ENCODE data around the gene ZNF431. TPM values are rescaled to one million over a fixed set of nuclear protein-coding genes. Genes with fewer than 3 reads are reported as not detected.
"Not testable (repeated sequence)": the region's sequence is repeated elsewhere in the genome, so short reads cannot be mapped to it uniquely, and the experiment has no call there.

ZNF431 gene

GRCh38 chr19:21236751-21237150, 94.9 kb downstream of the ZNF431 start:
- not testable (repeated sequence) for H3K4me2 ChIP-seq (ENCODE audit: low read length); H3K9me3 ChIP-seq (replicated peaks; ENCODE audit: low read length); H3K27me3 ChIP-seq (ENCODE audit: control insufficient read depth, insufficient read depth, low read length); H3K4me1 ChIP-seq (ENCODE audit: control insufficient read depth, insufficient read depth, low read length); H3K36me3 ChIP-seq (ENCODE audit: insufficient read depth, low read length); H3K4me3 ChIP-seq (ENCODE audit: low read length); H3K9ac ChIP-seq (ENCODE audit: low read depth, low read length)

- Histone ChIP-seq H3K9me3 (replicated peaks; ENCODE audit: low read length) (no peaks in the 10 kb centered on the region), H3K4me3 (ENCODE audit: low read length) (no peak overlapping the region), H3K9ac (ENCODE audit: low read depth, low read length) (no peak overlapping the region), H3K4me2 (ENCODE audit: low read length) (no peak overlapping the region), H3K4me1 (ENCODE audit: control insufficient read depth, insufficient read depth, low read length) (no peaks in the 10 kb centered on the region), H3K36me3 (ENCODE audit: insufficient read depth, low read length) (no peaks in the 10 kb centered on the region), H3K27me3 (ENCODE audit: control insufficient read depth, insufficient read depth, low read length) (no peaks in the 10 kb centered on the region)
Observed at GRCh38 chr19:21238670-21239069, 96.8 kb downstream of the ZNF431 start.

Small RNAs within 50 kb of the gene (small RNA-seq; reads per million reads assigned to genes)
- gene RNA5SP469, result not detected

Data from skeletal muscle satellite cell (primary cell).